Cardiac muscle cell (in vitro differentiated cells and primary cell): ENCODE data around the gene PLLP. TPM values are rescaled to one million over a fixed set of nuclear protein-coding genes. Genes with fewer than 3 reads are reported as not detected.
A peak's percentile ranks its signal among the peaks of the same experiment; 100 is the strongest.

Experiments used
- DNase-seq, 2 donors: peaks; one replicate each; pipeline versions ENCODE4 v3.0.0 to v3.0.0-alpha.2; 2010 to 2017; ENCODE audit warnings: low read depth in 1 of 2, low spot score in 1 of 2
- H3K27ac ChIP-seq: fragments of 200-600 bp; sonication (generic); 2 replicates; pipeline ENCODE4 v1.5.1; 2016
- H3K27me3 ChIP-seq: fragments of 200-600 bp; sonication (generic); 2 replicates; pipeline ENCODE4 v1.6.0; 2016; ENCODE audit warnings: control low read depth
- H3K36me3 ChIP-seq: fragments of 200-600 bp; sonication (generic); 2 replicates; pipeline ENCODE4 v1.5.1; 2016; ENCODE audit warnings: control low read depth
- H3K4me1 ChIP-seq: fragments of 200-600 bp; sonication (generic); 2 replicates; pipeline ENCODE4 v1.8.1; 2017; ENCODE audit warnings: low read depth, mild to moderate bottlenecking, mixed run types
- H3K4me3 ChIP-seq: fragments of 200-600 bp; sonication (generic); 2 replicates; pipeline ENCODE4 v1.5.1; 2016; ENCODE audit warnings: mild to moderate bottlenecking
- H3K9me3 ChIP-seq: fragments of 200-600 bp; sonication (generic); 2 replicates; pipeline ENCODE4 v1.5.1; 2017; ENCODE audit warnings: low read depth, mild to moderate bottlenecking, control low read depth
- CTCF ChIP-seq: IDR thresholded peaks from 2 replicates; pipeline ENCODE4 v1.5.1; 2012; ENCODE audit warnings: low read depth, mild to moderate bottlenecking, low read length
- polyA plus RNA-seq: library from polyadenylated mRNA; unstranded; fragments of >200 nt; fragmentation: Nextera tagmentation; extraction: Ambion mirVana; gene quantifications from 2 replicates; pipeline ENCODE4 v1.2.1, GENCODE V29; 2016
- total RNA-seq: library from RNA; depleted of rRNA; stranded (reverse); fragments of >200 nt; gene quantifications from 2 replicates; pipeline ENCODE4 v1.2.3, GENCODE V29; 2016

Gene PLLP
- total and polyA plus RNA-seq, 2 experiments from 2014 or later = 6.4 to 14.2 TPM

- no peaks in the 10 kb centered on the region for H3K36me3 ChIP-seq
- H3K4me3 ChIP-seq = no peak overlapping the region
- H3K27ac ChIP-seq = no peak overlapping the region
- TF ChIP-seq CTCF = no peak
- no peaks in the 10 kb centered on the region for H3K9me3 ChIP-seq
- H3K27me3 ChIP-seq = peaks cover 13% of the 10 kb centered on the region
- H3K4me1 ChIP-seq = no peaks in the 10 kb centered on the region
- DNase-seq = no peak
Observed at GRCh38 chr16:57282510-57283213, 1.8 kb downstream of the PLLP start.

GRCh38 chr16:57281791-57282190 is 2.7 kb downstream of the PLLP start:
- H3K9me3 ChIP-seq = no peaks in the 10 kb centered on the region
- no peaks in the 10 kb centered on the region for H3K36me3 ChIP-seq
- H3K4me1 ChIP-seq = no peaks in the 10 kb centered on the region
- H3K4me3 ChIP-seq = no peak overlapping the region
- H3K27me3 ChIP-seq = peaks cover 13% of the 10 kb centered on the region
- TF ChIP-seq CTCF = no peak
- no peak overlapping the region for H3K27ac ChIP-seq
- DNase-seq = no peak

- no peak overlapping the region for H3K27ac ChIP-seq
- H3K4me1 ChIP-seq = no peaks in the 10 kb centered on the region
- H3K4me3 ChIP-seq = no peak overlapping the region
- H3K27me3 ChIP-seq = peaks cover 13% of the 10 kb centered on the region
- TF ChIP-seq CTCF = no peak
- no peaks in the 10 kb centered on the region for H3K36me3 ChIP-seq
- no peaks in the 10 kb centered on the region for H3K9me3 ChIP-seq
- no peak for DNase-seq
Observed at GRCh38 chr16:57279780-57280638, 4.5 kb downstream of the PLLP start.

GRCh38 chr16:57278494-57278893 is 6.0 kb downstream of the PLLP start:
- Histone ChIP-seq H3K36me3 (no peaks in the 10 kb centered on the region), H3K4me3 (no peak overlapping the region), H3K9me3 (no peaks in the 10 kb centered on the region), H3K27me3 (peaks cover 4% of the 10 kb centered on the region), H3K27ac (no peak overlapping the region), H3K4me1 (no peaks in the 10 kb centered on the region)
- DNase-seq = no peak
- no peak for TF ChIP-seq CTCF

GRCh38 chr16:57277586-57277985 is 6.9 kb downstream of the PLLP start:
- Histone ChIP-seq H3K4me3 (no peak overlapping the region), H3K27me3 (no peaks in the 10 kb centered on the region), H3K36me3 (no peaks in the 10 kb centered on the region), H3K4me1 (no peaks in the 10 kb centered on the region), H3K27ac (no peak overlapping the region), H3K9me3 (no peaks in the 10 kb centered on the region)
- no peak for TF ChIP-seq CTCF
- peak in 1 of 2 donors; percentile 56 for DNase-seq
